HEK293 (cell line): Measurements from ENCODE around the gene APOBEC3B.

Experiments
- CTCF ChIA-PET: fragments of 350-600 bp; formaldehyde crosslinking; extraction: SDS; loops from one replicate; lab custom pipeline; 2021; ENCODE audit warnings: antibody characterized with exemption; lab: Yijun Ruan, JAX
- POLR2A ChIA-PET: fragments of 300-600 bp; formaldehyde crosslinking; extraction: SDS; loops from one replicate; lab custom pipeline; 2020; ENCODE audit warnings: antibody characterized with exemption, inconsistent platforms; lab: Yijun Ruan, JAX
- H3K27ac ChIP-seq: fragments of 200-500 bp; sonication (Bioruptor generic); 2 replicates; pipeline ENCODE4 v1.5.1; 2014; ENCODE audit warnings: low read depth, low read length, control low read depth, inconsistent platforms; ENCODE audit errors: extremely low read depth
- H3K36me3 ChIP-seq, 2 experiments: fragments of 200-500 bp in 1 of 2; sonication (Bioruptor generic) in 1 of 2; 1 replicate in 1 of 2; 2 replicates in 1 of 2; pipeline ENCODE4 v1.5.1; 2014 to 2017; ENCODE audit warnings: inconsistent platforms in 2 of 2, low read length in 2 of 2; ENCODE audit not compliant: control insufficient read depth in 2 of 2, insufficient read depth in 1 of 2
- H3K4me1 ChIP-seq: fragments of 200-500 bp; sonication (Bioruptor generic); 2 replicates; pipeline ENCODE4 v1.5.1; 2014; ENCODE audit warnings: mild to moderate bottlenecking, low read length, inconsistent platforms; ENCODE audit not compliant: control insufficient read depth, insufficient read depth
- H3K4me3 ChIP-seq: 2 replicates; pipeline ENCODE4 v1.5.1; 2011; ENCODE audit warnings: low read depth, mild to moderate bottlenecking, control low read depth, low read length, moderate library complexity
- H3K9me3 ChIP-seq: fragments of 200-500 bp; sonication (Bioruptor generic); 2 replicates; pipeline ENCODE4 v1.5.1; 2014; ENCODE audit warnings: low read depth, low read length, inconsistent platforms; ENCODE audit not compliant: control insufficient read depth, insufficient read depth
- GLI4 ChIP-seq: fragments of 450-650 bp; formaldehyde crosslinking; IDR thresholded peaks from 2 replicates; pipeline ENCODE4 v1.5.1; 2016; ENCODE audit warnings: missing biosample characterization, missing genetic modification characterization
- HOXC10 ChIP-seq: sonication (generic); formaldehyde crosslinking; IDR thresholded peaks from 2 replicates; pipeline ENCODE4 v1.8.1; 2023; ENCODE audit warnings: mild to moderate bottlenecking, missing genetic modification reagents
- IKZF3 ChIP-seq: fragments of 450-650 bp; IDR thresholded peaks from 2 replicates; pipeline ENCODE4 v1.5.0; 2018; ENCODE audit warnings: missing biosample characterization, mild to moderate bottlenecking, missing genetic modification characterization, moderate library complexity
- INSM2 ChIP-seq: fragments of 450-650 bp; formaldehyde crosslinking; IDR thresholded peaks from 2 replicates; pipeline ENCODE4 v1.5.1; 2016; ENCODE audit warnings: missing biosample characterization, missing genetic modification characterization
- ZBTB1 ChIP-seq: fragments of 450-650 bp; formaldehyde crosslinking; IDR thresholded peaks from 2 replicates; pipeline ENCODE4 v1.5.1; 2016; ENCODE audit warnings: missing biosample characterization, missing genetic modification characterization
- ZEB2 ChIP-seq: fragments of 450-650 bp; formaldehyde crosslinking; IDR thresholded peaks from 2 replicates; pipeline ENCODE4 v1.5.1; 2016; ENCODE audit warnings: missing biosample characterization, missing genetic modification characterization
- ZFP41 ChIP-seq: fragments of 450-650 bp; formaldehyde crosslinking; IDR thresholded peaks from 2 replicates; pipeline ENCODE4 v1.5.1; 2016; ENCODE audit warnings: missing biosample characterization, missing genetic modification characterization, borderline replicate concordance
- ZFP69B ChIP-seq: fragments of 450-650 bp; formaldehyde crosslinking; IDR thresholded peaks from 2 replicates; pipeline ENCODE4 v1.5.1; 2016; ENCODE audit warnings: missing biosample characterization, missing genetic modification characterization
- ZNF114 ChIP-seq: fragments of 450-650 bp; formaldehyde crosslinking; IDR thresholded peaks from 2 replicates; pipeline ENCODE4 v1.5.0; 2017; ENCODE audit warnings: missing biosample characterization, missing genetic modification characterization
- ZNF133 ChIP-seq: fragments of 450-650 bp; formaldehyde crosslinking; IDR thresholded peaks from 2 replicates; pipeline ENCODE4 v1.5.1; 2016; ENCODE audit warnings: missing biosample characterization, missing genetic modification characterization
- ZNF140 ChIP-seq: fragments of 450-650 bp; formaldehyde crosslinking; IDR thresholded peaks from 2 replicates; pipeline ENCODE4 v1.5.1; 2016; ENCODE audit warnings: missing biosample characterization, missing genetic modification characterization
- ZNF404 ChIP-seq: fragments of 450-650 bp; formaldehyde crosslinking; IDR thresholded peaks from 2 replicates; pipeline ENCODE4 v1.5.1; 2017; ENCODE audit warnings: missing biosample characterization, missing genetic modification characterization
- ZNF704 ChIP-seq: fragments of 450-650 bp; formaldehyde crosslinking; IDR thresholded peaks from 2 replicates; pipeline ENCODE4 v1.5.1; 2016; ENCODE audit warnings: missing biosample characterization, missing genetic modification characterization
- ZSCAN4 ChIP-seq: fragments of 450-650 bp; formaldehyde crosslinking; IDR thresholded peaks from 2 replicates; pipeline ENCODE4 v1.5.1; 2017; ENCODE audit warnings: missing biosample characterization, missing genetic modification characterization

The APOBEC3B gene

GRCh38 chr22:38953577-38954413 is 28.4 kb upstream of the APOBEC3B start:
- Histone ChIP-seq H3K4me1 (no peaks in the 10 kb centered on the region), H3K9me3 (no peaks in the 10 kb centered on the region), H3K27ac (no peak overlapping the region)
- TF ChIP-seq ZNF133 (no peak), ZEB2 (tag by site-specific recombination) (no peak), INSM2 (tag by site-specific recombination) (no peak), ZFP41 (tag by site-specific recombination) (no peak), GLI4 (tag by site-specific recombination) (no peak), ZNF140 (tag by site-specific recombination) (no peak), HOXC10 (CRISPR knock-in tag) (no peak), ZNF114 (tag by site-specific recombination) (no peak), ZNF404 (tag by site-specific recombination) (no peak)
- TF ChIP-seq, all 188 proteins: peak for 0
- ChIA-PET POLR2A (interaction anchor here (0.6 kb wide), 2 partner anchors 49 to 67 kb away, joined by 4 read pairs; partner anchors contain the start of gene APOBEC3D), CTCF (interaction anchor here (1.2 kb wide), 1 partner anchor 85 kb away, joined by 4 read pairs; no protein-coding TSS in a partner anchor)
- Histone ChIP-seq H3K4me3 (no peak overlapping the region), H3K36me3 (no peaks in the 10 kb centered on the region)

GRCh38 chr22:38954414-38955043 is 27.6 kb upstream of the APOBEC3B start:
- Histone ChIP-seq H3K27ac (no peak overlapping the region), H3K4me1 (no peaks in the 10 kb centered on the region), H3K4me3 (no peak overlapping the region), H3K36me3 (no peaks in the 10 kb centered on the region), H3K9me3 (no peaks in the 10 kb centered on the region)
- TF ChIP-seq ZNF704 (tag by site-specific recombination) (no peak), ZSCAN4 (no peak)
- ChIA-PET POLR2A (interaction anchor here (0.6 kb wide), 2 partner anchors 48 to 66 kb away, joined by 4 read pairs; partner anchors contain the start of gene APOBEC3D), CTCF (interaction anchor here (1.2 kb wide), 1 partner anchor 86 kb away, joined by 4 read pairs; no protein-coding TSS in a partner anchor)

GRCh38 chr22:38955250-38955905 is 26.8 kb upstream of the APOBEC3B start:
- H3K4me1 ChIP-seq = no peaks in the 10 kb centered on the region
- H3K27ac ChIP-seq = no peak overlapping the region
- CTCF ChIA-PET = interaction anchor here (0.6 to 0.7 kb wide), 2 partner anchors 86 to 492 kb away, joined by 3 read pairs; no protein-coding TSS in a partner anchor
- TF ChIP-seq ZFP69B (tag by site-specific recombination) = 0 out of 2 replicates have a peak, but pooled peaks have one; percentile 34
- no peak for TF ChIP-seq ZBTB1 (tag by site-specific recombination)
- 0 out of 2 replicates have a peak, but pooled peaks have one; percentile 16 for TF ChIP-seq IKZF3
- no peak overlapping the region for H3K4me3 ChIP-seq
- POLR2A ChIA-PET = no interaction called here
- H3K9me3 ChIP-seq = no peaks in the 10 kb centered on the region
- H3K36me3 ChIP-seq = no peaks in the 10 kb centered on the region
